Activated CD8-positive, alpha-beta T cell treated with anti-CD3 and anti-CD28 coated beads for 36 hours (primary cell): ENCODE measurements around the gene HERC4. TPM values are rescaled to one million over a fixed set of nuclear protein-coding genes. Genes with fewer than 3 reads are reported as not detected.

Experiments used
- ATAC-seq: fragments of 200-7000 bp; cut with Tn5 transposase; one replicate; pipeline ENCODE4 v1.10.0; 2021; ENCODE audit warnings: mild to moderate bottlenecking, moderate library complexity
- CTCF ChIA-PET: fragments of 350-600 bp; sonication (Branson Sonifier 250); formaldehyde crosslinking; loops from one replicate; lab custom pipeline; 2021; ENCODE audit warnings: antibody characterized with exemption; lab: Charles Lee
- POLR2A ChIA-PET: fragments of 350-600 bp; sonication (Branson Sonifier 250); formaldehyde crosslinking; loops from one replicate; lab custom pipeline; 2021; ENCODE audit warnings: antibody characterized with exemption; lab: Charles Lee
- DNase-seq: peaks from one replicate; pipeline ENCODE4 v3.0.0-alpha.2; 2020
- H3K27ac Mint-ChIP-seq: one replicate; pipeline ENCODE4 v1.8.0; 2021; ENCODE audit warnings: mild to moderate bottlenecking, mixed read lengths
- H3K27me3 Mint-ChIP-seq: one replicate; pipeline ENCODE4 v1.8.0; 2021; ENCODE audit warnings: mixed read lengths
- H3K36me3 Mint-ChIP-seq: one replicate; pipeline ENCODE4 v1.8.0; 2021; ENCODE audit warnings: low read depth, mixed read lengths
- H3K4me1 Mint-ChIP-seq: one replicate; pipeline ENCODE4 v1.8.0; 2021; ENCODE audit warnings: low read depth, mixed read lengths
- H3K4me3 Mint-ChIP-seq: one replicate; pipeline ENCODE4 v1.8.0; 2021; ENCODE audit warnings: mild to moderate bottlenecking, moderate library complexity, mixed read lengths
- H3K9me3 Mint-ChIP-seq: one replicate; pipeline ENCODE4 v1.8.0; 2021; ENCODE audit warnings: mixed read lengths
- CTCF ChIP-seq: fragments of 200-600 bp; IDR thresholded peaks from one replicate; pipeline ENCODE4 v1.8.0; 2022; ENCODE audit warnings: antibody characterized with exemption, mild to moderate bottlenecking
- intact Hi-C: fragments of 100-400 bp; cut with micrococcal nuclease; formaldehyde crosslinking; loops from one replicate; pipeline ENCODE4 v1.10.0; 2022
- total RNA-seq, 2 experiments: library from RNA; stranded (reverse); gene quantifications; one replicate each; pipeline ENCODE4 v1.2.3, GENCODE V29; 2021

Gene HERC4
- total RNA-seq, 2 experiments from 2014 or later: 59.3 to 59.6 TPM

GRCh38 chr10:68118657-68119056 is 43.6 kb upstream of the HERC4 start:
- Mint-ChIP-seq H3K27ac (no peak overlapping the region), H3K4me3 (no peak overlapping the region), H3K9me3 (no peaks in the 10 kb centered on the region), H3K27me3 (peaks cover 6% of the 10 kb centered on the region), H3K4me1 (no peaks in the 10 kb centered on the region), H3K36me3 (no peaks in the 10 kb centered on the region)
- no peak for ATAC-seq
- intact Hi-C loops: no loop called here
- TF ChIP-seq CTCF: no peak
- ChIA-PET CTCF (no interaction called here), POLR2A (no interaction called here)
- DNase-seq: no peak

- peaks cover 8% of the 10 kb centered on the region for H3K27me3 Mint-ChIP-seq
- ChIA-PET POLR2A (interaction anchor here (0.7 kb wide), 1 partner anchor 266 kb away, joined by 3 read pairs; no protein-coding TSS in a partner anchor), CTCF (no interaction called here)
- H3K36me3 Mint-ChIP-seq: no peaks in the 10 kb centered on the region
- H3K9me3 Mint-ChIP-seq: no peaks in the 10 kb centered on the region
- no peaks in the 10 kb centered on the region for H3K4me1 Mint-ChIP-seq
- no peak for TF ChIP-seq CTCF
- H3K27ac Mint-ChIP-seq: no peak overlapping the region
- intact Hi-C loops: no loop called here
- no peak overlapping the region for H3K4me3 Mint-ChIP-seq
- ATAC-seq (no peak), DNase-seq (no peak)
Observed at GRCh38 chr10:68112837-68113236, 37.8 kb upstream of the HERC4 start.

- peaks cover 8% of the 10 kb centered on the region for H3K27me3 Mint-ChIP-seq
- no peak for ATAC-seq
- H3K36me3 Mint-ChIP-seq: no peaks in the 10 kb centered on the region
- ChIA-PET POLR2A (no interaction called here), CTCF (no interaction called here)
- no peaks in the 10 kb centered on the region for H3K4me1 Mint-ChIP-seq
- intact Hi-C loops: no loop called here
- no peaks in the 10 kb centered on the region for H3K9me3 Mint-ChIP-seq
- H3K4me3 Mint-ChIP-seq: no peak overlapping the region
- no peak for DNase-seq
- TF ChIP-seq CTCF: no peak
- no peak overlapping the region for H3K27ac Mint-ChIP-seq
Observed at GRCh38 chr10:68111584-68111983, 36.5 kb upstream of the HERC4 start.

GRCh38 chr10:68110027-68110426 is 34.9 kb upstream of the HERC4 start:
- H3K4me1 Mint-ChIP-seq: no peaks in the 10 kb centered on the region
- TF ChIP-seq CTCF: no peak
- CTCF ChIA-PET: no interaction called here

GRCh38 chr10:68109331-68109730 is 34.2 kb upstream of the HERC4 start, which contains the start of gene MYPN:
Gene MYPN (plus strand): TSS chr10:68109488. CDS start chr10:68121439, 11,951 bp downstream.
- DNase-seq: no peak
- Mint-ChIP-seq H3K4me1 (no peaks in the 10 kb centered on the region), H3K36me3 (no peaks in the 10 kb centered on the region), H3K27me3 (peaks cover 2% of the 10 kb centered on the region), H3K27ac (no peak within 1 kb of the TSS), H3K4me3 (no peak within 1 kb of the TSS), H3K9me3 (no peaks in the 10 kb centered on the region)
- no peak for TF ChIP-seq CTCF
- CTCF ChIA-PET: interaction anchor here (0.6 to 0.9 kb wide), 2 partner anchors 48 to 172 kb away, joined by 3 read pairs; no protein-coding TSS in a partner anchor
- POLR2A ChIA-PET: no interaction called here
- no peak for ATAC-seq
- intact Hi-C loops: no loop called here

More at GRCh38 chr10:68110027-68110426, 34.9 kb upstream of the HERC4 start:
- Mint-ChIP-seq H3K27me3 (peaks cover 2% of the 10 kb centered on the region), H3K27ac (no peak overlapping the region), H3K36me3 (no peaks in the 10 kb centered on the region), H3K9me3 (no peaks in the 10 kb centered on the region), H3K4me3 (no peak overlapping the region)
- ATAC-seq (no peak), DNase-seq (no peak)
- intact Hi-C loops: no loop called here
- POLR2A ChIA-PET: no interaction called here
